ENCODE measurements around the gene LEMD1.

LEMD1 gene

GRCh38 chr1:205421798-205422197 lies at the start of gene LEMD1:
Gene LEMD1, minus strand, starts transcription at chr1:205422056. Its CDS starts 1,520 bp downstream, at chr1:205420536.
- DNase-seq, result no peak

DNA sequence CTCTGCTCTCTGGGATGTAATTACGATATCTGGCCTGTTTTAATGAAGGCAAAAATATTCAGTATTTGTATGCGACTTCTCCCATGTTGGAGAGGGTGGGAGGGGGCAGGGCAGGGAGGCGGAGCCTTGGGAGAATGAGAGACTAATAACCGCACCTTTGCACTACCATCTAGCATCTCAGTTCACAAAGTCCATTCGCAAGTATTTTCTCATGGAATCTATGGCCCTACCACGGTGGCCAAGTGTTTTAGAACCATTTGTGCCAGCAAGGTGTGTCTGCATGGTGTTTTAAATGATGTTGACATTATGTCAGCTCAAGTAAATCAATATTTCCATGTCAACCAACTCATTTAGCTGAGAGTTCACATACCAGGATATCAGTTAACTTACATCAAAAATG lies 48.3 kb upstream of the LEMD1 start:
- DNase-seq, result no peak

GRCh38 chr1:205466595-205467220 lies 44.9 kb upstream of the LEMD1 start:
- DNase-seq, result no peak

DNA sequence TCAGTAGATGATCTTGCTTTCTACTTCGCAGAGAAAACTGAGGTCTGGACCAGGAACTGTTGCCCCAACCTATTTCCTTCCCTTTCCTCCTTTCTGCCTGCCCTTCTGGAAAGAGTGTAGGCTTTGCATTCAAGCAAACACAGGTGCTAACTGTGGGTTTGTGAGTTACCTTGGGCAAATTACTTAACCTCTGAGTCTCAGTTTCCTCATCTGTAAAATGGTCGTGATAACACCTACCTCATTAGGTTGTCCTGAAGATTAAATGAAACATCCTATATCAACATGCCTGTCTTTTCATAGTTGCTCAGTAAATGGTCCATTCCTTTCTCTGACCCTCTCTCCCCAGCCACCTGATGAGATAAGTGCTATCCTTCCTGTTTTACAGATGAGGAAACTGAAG lies 43.5 kb upstream of the LEMD1 start:
- no peak for DNase-seq

DNA sequence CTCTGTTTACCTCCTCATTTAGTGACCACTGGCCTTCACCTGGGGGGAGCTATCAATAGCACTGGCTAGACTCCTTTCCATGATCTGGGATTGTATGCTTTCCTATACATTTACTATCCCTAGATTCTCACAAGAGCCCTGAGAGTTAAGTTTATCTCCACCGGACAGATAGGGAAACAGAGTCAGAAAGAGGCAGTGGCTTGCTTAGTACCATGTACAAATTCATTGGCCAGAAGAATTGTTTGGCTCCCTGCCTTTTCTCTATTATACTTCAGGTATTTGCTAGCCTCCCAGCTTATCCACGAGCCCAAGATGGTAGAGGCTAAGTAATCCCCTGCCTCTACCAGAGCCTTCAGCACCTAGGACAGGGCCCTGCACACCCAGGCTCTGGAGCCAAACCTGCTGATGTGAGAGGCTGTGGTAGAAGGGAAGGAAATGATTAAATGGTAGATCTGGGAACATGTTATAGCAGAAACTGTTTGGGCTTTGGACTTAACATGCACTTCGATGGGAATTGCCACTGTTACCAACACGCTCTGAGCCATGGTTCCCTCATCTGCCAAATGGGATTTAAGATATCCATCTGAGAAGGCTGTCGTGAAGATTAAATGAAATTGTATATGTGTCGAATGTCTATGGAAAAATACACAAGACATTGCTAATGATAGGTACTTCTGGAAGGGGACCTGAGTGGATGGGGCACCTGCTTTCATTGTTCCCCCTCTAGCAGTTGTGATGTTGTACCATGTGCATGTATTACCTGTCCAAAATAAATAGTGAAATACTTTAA lies 37.1 kb upstream of the LEMD1 start:
- DNase-seq, result peak in 1 of 2 donors; percentile 20

GRCh38 chr1:205456868-205457745 lies 35.3 kb upstream of the LEMD1 start:
- DNase-seq, result no peak

- DNase-seq, result no peak
These were observed 34.6 kb upstream of the LEMD1 start for GRCh38 chr1:205456383-205456867.

- DNase-seq, result no peak
These were observed 33.9 kb upstream of the LEMD1 start, which contains the start of gene BLACAT1 for GRCh38 chr1:205455581-205456382. Gene BLACAT1, minus strand, starts transcription at chr1:205456045.

DNA sequence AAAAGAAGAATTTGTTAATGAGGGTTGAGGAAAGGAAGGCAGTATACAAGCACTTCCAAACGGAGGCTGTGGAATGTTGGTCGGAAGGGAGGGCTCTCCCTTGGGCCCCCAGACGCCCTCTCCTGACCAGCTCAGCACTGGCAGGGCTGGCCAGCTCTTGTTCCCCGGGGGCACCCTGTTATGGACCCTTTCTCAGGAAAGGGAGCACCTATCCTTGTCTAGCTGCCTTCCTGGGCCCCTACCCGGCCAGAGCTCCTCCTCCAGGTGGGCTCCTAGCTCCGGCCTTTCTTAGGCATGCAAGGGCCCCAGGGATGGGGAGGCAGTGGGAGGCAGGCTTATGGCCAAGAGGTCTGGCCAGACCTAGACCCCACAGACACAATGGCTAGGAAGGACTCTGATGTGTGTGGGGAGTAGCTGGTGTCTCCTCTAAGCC lies 33.1 kb upstream of the LEMD1 start:
- DNase-seq, result no peak

- no peak for DNase-seq
These were observed 31.6 kb upstream of the LEMD1 start for GRCh38 chr1:205453466-205453865.

DNA sequence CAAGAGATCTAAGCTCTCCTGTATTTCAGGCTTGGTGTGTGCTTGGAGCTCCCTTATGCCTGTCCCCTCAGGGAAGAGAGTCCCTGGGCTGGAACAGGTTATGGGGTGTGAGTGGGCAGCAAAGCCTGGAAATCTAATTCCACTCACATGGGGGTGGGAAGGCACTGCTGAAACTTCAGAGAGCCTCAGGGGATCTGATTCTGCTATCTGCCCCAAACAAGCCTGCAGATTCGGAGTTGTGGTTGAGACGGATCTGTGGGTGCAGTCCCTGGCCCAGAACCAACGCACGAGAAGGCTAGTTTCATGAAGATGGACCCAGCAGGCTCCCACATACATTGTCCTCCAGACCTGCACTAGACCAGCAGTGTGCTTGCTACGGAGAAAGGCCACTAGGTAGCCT lies 31.1 kb upstream of the LEMD1 start:
- no peak for DNase-seq

DNA sequence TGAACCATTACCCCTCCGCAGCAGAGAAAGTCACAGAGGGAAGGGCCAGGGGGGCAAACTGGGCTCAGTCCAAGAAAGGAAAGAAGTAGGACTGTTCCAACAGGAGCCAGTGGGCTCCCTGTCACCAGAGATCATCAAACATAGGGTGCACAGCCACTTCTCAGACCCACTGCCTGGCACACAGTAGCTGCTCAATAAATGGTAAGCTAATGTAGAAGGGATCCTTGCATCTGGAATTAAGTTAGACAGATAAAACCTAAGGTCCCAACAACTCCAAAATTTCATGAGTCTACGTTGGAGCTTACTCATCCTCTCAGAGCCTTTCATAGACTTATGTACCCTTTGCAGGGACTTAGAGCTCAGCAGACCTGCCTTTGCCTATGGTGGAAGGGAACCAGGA lies 30.5 kb upstream of the LEMD1 start:
- no peak for DNase-seq

DNA sequence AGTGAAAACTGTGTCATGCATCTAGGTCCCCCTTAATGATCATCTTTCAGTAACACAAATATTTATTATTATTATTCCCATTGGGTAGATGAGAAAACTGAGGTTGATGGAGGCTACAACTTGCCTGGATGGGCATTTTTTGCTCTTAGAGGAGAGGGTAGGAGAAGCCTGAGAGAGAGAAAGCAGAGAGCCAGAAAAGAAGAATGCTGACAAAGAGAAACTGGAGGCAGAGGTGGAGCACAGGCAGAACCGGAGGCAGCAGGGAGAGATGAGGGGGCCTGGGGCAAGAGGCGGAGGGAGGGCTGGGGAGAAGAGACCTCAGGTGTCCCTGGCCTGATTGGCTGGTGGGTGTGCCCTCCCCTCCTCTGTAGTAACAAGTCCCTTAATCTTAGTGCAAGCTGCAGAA lies 29.9 kb upstream of the LEMD1 start:
- DNase-seq, result no peak

- no peak for DNase-seq
These were observed 29.3 kb upstream of the LEMD1 start for GRCh38 chr1:205451202-205451601.

DNA sequence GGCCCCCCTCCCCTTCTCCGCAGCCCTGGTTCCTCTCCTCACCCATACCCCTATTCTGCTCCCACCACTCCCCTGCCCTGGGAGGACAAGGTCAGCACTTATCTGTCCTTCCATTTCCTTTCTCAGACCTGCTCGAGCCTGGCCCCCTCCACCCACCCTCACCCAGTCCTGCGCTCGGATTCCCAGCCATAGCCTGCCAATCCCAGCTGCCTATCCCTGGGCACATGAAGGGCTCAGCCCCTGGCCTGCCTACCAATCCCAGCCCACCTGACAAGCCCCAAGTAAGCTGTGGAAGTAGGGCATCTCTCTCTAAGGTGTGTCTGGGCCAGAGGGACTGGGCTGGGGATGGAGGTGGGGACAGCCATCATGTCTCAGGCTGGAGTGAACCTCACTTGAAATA lies 28.6 kb upstream of the LEMD1 start:
- no peak for DNase-seq

- DNase-seq, result no peak
These were observed 28.0 kb upstream of the LEMD1 start for GRCh38 chr1:205449750-205450443.

GRCh38 chr1:205449254-205449749 lies 27.4 kb upstream of the LEMD1 start:
- no peak for DNase-seq

GRCh38 chr1:205448540-205449253 lies 26.8 kb upstream of the LEMD1 start:
- no peak for DNase-seq

DNA sequence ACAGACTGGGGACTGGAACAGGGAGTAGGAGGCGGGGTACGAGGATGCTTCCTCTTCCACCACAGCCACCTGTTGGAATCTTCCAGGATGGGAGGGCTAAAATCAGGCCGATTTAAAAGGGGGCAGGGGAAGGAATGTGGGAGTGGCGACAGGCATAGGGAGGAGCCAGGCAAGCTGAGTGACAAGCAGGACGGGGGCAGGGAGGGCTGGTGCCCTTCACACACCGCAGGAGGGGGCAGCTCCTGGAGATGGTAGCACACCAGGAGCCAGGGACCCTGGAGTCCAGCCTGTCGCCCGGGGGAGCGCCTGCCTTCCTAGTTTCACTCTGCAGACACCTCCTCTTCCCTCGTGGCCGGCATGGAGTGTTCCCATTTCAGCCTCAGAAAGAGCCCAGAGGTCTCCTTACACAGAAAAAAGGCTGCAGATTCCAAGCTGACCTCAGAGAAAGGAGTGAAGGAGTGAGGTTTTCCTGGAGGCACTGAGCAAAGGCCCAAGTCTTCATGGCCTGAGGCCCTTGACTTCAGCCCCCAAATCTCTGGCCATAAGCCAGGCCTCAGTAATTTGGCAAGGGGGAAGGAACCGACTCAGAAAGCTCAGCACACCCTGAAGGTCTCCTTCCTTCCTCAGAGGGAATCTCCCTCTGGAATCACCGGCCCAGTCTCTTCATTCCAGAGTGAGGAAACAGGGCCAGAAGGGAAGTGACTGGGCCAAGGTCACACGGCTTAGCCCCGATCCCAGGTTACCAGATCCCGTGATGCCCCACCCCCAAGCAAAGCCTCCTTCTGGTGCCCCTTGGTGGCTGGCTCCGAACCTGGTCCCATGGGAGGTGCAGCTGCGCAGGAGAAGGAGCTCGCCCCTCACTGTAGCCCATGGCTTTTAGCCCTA lies 25.8 kb upstream of the LEMD1 start:
- DNase-seq, result peak; percentile 9 to 62

GRCh38 chr1:205446828-205447227 lies 25.0 kb upstream of the LEMD1 start:
- no peak for DNase-seq

All from inflammatory macrophage treated with lipopolysaccharide for 1 hour (primary cell).